DMS114 treated with DMSO at 0.1 percent for 48 hours (cell line): ENCODE results near the gene TUBGCP6.

ENCODE experiments used
- DNase-seq: peaks from one replicate; lab custom pipeline; 2025; ENCODE audit not compliant: unreplicated experiment; lab: John Stamatoyannopoulos, UW

Gene TUBGCP6

GRCh38 chr22:50183141-50183971, 61.5 kb downstream of the TUBGCP6 start:
- no peak for DNase-seq

- no peak for DNase-seq
Observed at GRCh38 chr22:50182176-50183081, 62.4 kb downstream of the TUBGCP6 start.

- DNase-seq, result no peak
Observed at GRCh38 chr22:50180727-50181521, 63.9 kb downstream of the TUBGCP6 start.

GRCh38 chr22:50179937-50180726, 64.7 kb downstream of the TUBGCP6 start:
- DNase-seq, result no peak

- no peak for DNase-seq
Observed at GRCh38 chr22:50178871-50179869, 65.7 kb downstream of the TUBGCP6 start.

GRCh38 chr22:50178471-50178864, 66.4 kb downstream of the TUBGCP6 start:
- no peak for DNase-seq

- DNase-seq, result no peak
Observed at GRCh38 chr22:50177537-50178470, 67.0 kb downstream of the TUBGCP6 start.

GRCh38 chr22:50176850-50177536, 67.8 kb downstream of the TUBGCP6 start:
- no peak for DNase-seq

GRCh38 chr22:50175921-50176849, 68.6 kb downstream of the TUBGCP6 start:
- no peak for DNase-seq

GRCh38 chr22:50175191-50175461, 69.7 kb downstream of the TUBGCP6 start:
- DNase-seq, result no peak

- no peak for DNase-seq
Observed at GRCh38 chr22:50174382-50175190, 70.2 kb downstream of the TUBGCP6 start.

- no peak for DNase-seq
Observed at GRCh38 chr22:50173983-50174355, 70.9 kb downstream of the TUBGCP6 start.

- DNase-seq, result no peak
Observed at GRCh38 chr22:50173311-50173982, 71.4 kb downstream of the TUBGCP6 start.

GRCh38 chr22:50171965-50172421, 72.8 kb downstream of the TUBGCP6 start:
- no peak for DNase-seq

GRCh38 chr22:50171319-50171964, 73.4 kb downstream of the TUBGCP6 start:
- DNase-seq, result no peak
